Measurements from ENCODE around the gene THOP1. TPM values are rescaled to one million over a fixed set of nuclear protein-coding genes. Genes with fewer than 3 reads are reported as not detected.

THOP1 gene
- total RNA-seq, 2 experiments from 2014 or later = 106 to 121 TPM

DNA sequence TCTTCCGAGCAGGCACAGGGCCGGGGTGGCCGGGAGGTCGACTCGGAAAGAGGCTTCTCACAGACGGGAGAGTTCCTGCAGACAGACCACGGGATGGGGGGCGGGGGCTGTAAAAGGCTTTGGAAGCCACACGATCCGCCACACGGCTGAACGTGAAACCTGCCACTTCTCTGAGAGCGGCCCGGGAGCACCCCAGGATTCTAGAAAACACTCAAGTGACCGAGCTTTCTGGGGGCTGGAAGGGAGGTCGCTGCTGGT, 29.9 kb upstream of the THOP1 start:
- no peak overlapping the region for H3K4me3 Mint-ChIP-seq
- H3K9me3 Mint-ChIP-seq (ENCODE audit: insufficient read depth) = no peaks in the 10 kb centered on the region
- no peak for ATAC-seq
- H3K4me1 Mint-ChIP-seq (ENCODE audit: low read depth) = peaks cover 7% of the 10 kb centered on the region
- H3K36me3 Mint-ChIP-seq (ENCODE audit: low read depth) = peaks cover 25% of the 10 kb centered on the region
- H3K27ac Mint-ChIP-seq = peak overlapping the region; percentile 15
- ChIA-PET POLR2A (no interaction called here), CTCF (interaction anchor here (1.2 kb wide), 1 partner anchor 107 kb away, joined by 4 read pairs; no protein-coding TSS in a partner anchor)
- no peaks in the 10 kb centered on the region for H3K27me3 Mint-ChIP-seq (ENCODE audit: low read depth)
- DNase-seq = no peak

GRCh38 chr19:2755811-2756210, 29.5 kb upstream of the THOP1 start:
- Mint-ChIP-seq H3K27me3 (ENCODE audit: low read depth) (no peaks in the 10 kb centered on the region), H3K27ac (peak overlapping the region; percentile 15), H3K36me3 (ENCODE audit: low read depth) (peaks cover 27% of the 10 kb centered on the region), H3K4me1 (ENCODE audit: low read depth) (peaks cover 7% of the 10 kb centered on the region), H3K9me3 (ENCODE audit: insufficient read depth) (no peaks in the 10 kb centered on the region), H3K4me3 (no peak overlapping the region)
- CTCF ChIA-PET = interaction anchor here (1.2 kb wide), 1 partner anchor 108 kb away, joined by 4 read pairs; no protein-coding TSS in a partner anchor
- ATAC-seq (no peak), DNase-seq (no peak)
- POLR2A ChIA-PET = no interaction called here

DNA sequence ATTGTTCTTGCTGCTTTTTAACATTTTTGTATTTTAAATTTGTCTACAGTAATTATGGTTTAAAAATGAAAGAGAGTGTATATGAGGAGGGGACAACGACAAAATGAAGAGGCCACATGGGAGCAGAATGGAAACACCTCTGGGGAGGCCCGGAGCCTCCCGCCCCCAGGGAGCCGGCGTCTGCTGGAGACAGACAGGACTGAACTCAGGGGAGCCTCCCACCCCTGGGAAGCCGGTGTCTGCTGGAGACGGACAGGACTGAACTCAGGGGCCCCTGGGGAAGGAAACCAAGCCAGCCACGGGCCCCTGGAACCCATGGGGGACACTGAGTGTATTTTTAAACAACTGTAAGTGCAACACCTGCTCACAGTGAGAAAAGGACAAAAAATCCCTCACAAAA, 28.8 kb upstream of the THOP1 start:
- Mint-ChIP-seq H3K4me3 (no peak overlapping the region), H3K27me3 (ENCODE audit: low read depth) (no peaks in the 10 kb centered on the region), H3K9me3 (ENCODE audit: insufficient read depth) (no peaks in the 10 kb centered on the region), H3K36me3 (ENCODE audit: low read depth) (peaks cover 30% of the 10 kb centered on the region), H3K4me1 (ENCODE audit: low read depth) (peaks cover 7% of the 10 kb centered on the region), H3K27ac (no peak overlapping the region)
- ATAC-seq (no peak), DNase-seq (no peak)
- ChIA-PET POLR2A (no interaction called here), CTCF (interaction anchor here (1.2 kb wide), 1 partner anchor 108 kb away, joined by 4 read pairs; no protein-coding TSS in a partner anchor)

- ChIA-PET CTCF (no interaction called here), POLR2A (no interaction called here)
- Mint-ChIP-seq H3K27ac (no peak overlapping the region), H3K9me3 (ENCODE audit: insufficient read depth) (no peaks in the 10 kb centered on the region), H3K36me3 (ENCODE audit: low read depth) (peaks cover 35% of the 10 kb centered on the region), H3K4me3 (no peak overlapping the region), H3K27me3 (ENCODE audit: low read depth) (no peaks in the 10 kb centered on the region), H3K4me1 (ENCODE audit: low read depth) (peaks cover 7% of the 10 kb centered on the region)
- ATAC-seq (no peak), DNase-seq (no peak)
Measured at GRCh38 chr19:2756921-2757881, 28.1 kb upstream of the THOP1 start.

- ChIA-PET CTCF (interaction anchor here (0.7 to 1.2 kb wide), 3 partner anchors 10 to 906 kb away, joined by 3 to 4 read pairs (median 3); no protein-coding TSS in a partner anchor), POLR2A (interaction anchor here (0.9 kb wide), 1 partner anchor 18 kb away, joined by 3 read pairs; no protein-coding TSS in a partner anchor)
- ATAC-seq (no peak), DNase-seq (no peak)
- Mint-ChIP-seq H3K27ac (no peak overlapping the region), H3K4me1 (ENCODE audit: low read depth) (peaks cover 7% of the 10 kb centered on the region), H3K4me3 (no peak overlapping the region), H3K9me3 (ENCODE audit: insufficient read depth) (no peaks in the 10 kb centered on the region), H3K36me3 (ENCODE audit: low read depth) (peaks cover 37% of the 10 kb centered on the region), H3K27me3 (ENCODE audit: low read depth) (no peaks in the 10 kb centered on the region)
Measured at GRCh38 chr19:2758601-2759313, 26.5 kb upstream of the THOP1 start.

DNA sequence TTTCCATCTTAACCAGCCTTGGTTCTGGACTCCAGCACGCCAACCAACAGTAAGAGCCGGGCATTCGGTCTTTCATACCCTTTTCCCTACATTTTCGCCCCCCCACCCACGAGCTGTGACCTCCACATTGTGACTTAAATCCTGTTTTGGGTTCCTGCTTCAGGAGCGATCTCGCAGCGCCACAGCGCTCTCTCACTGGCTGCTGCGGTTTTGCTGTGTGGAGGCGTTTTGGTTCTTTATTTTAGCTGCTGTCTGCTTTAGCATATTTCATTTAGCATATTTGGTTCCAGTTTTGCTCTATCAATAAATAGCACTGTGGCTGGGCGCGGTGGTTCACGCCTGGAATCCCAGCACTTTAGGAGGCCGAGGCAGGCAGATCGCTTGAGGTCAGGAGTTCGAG, 25.9 kb upstream of the THOP1 start:
- H3K4me3 Mint-ChIP-seq = no peak overlapping the region
- H3K27ac Mint-ChIP-seq = no peak overlapping the region
- no peaks in the 10 kb centered on the region for H3K27me3 Mint-ChIP-seq (ENCODE audit: low read depth)
- no peak for ATAC-seq
- H3K36me3 Mint-ChIP-seq (ENCODE audit: low read depth) = peaks cover 37% of the 10 kb centered on the region
- CTCF ChIA-PET = interaction anchor here (0.7 to 1.2 kb wide), 3 partner anchors 10 to 905 kb away, joined by 3 to 4 read pairs (median 3); no protein-coding TSS in a partner anchor
- DNase-seq = no peak
- H3K9me3 Mint-ChIP-seq (ENCODE audit: insufficient read depth) = no peaks in the 10 kb centered on the region
- H3K4me1 Mint-ChIP-seq (ENCODE audit: low read depth) = peaks cover 7% of the 10 kb centered on the region
- POLR2A ChIA-PET = interaction anchor here (0.9 kb wide), 1 partner anchor 18 kb away, joined by 3 read pairs; no protein-coding TSS in a partner anchor

DNA sequence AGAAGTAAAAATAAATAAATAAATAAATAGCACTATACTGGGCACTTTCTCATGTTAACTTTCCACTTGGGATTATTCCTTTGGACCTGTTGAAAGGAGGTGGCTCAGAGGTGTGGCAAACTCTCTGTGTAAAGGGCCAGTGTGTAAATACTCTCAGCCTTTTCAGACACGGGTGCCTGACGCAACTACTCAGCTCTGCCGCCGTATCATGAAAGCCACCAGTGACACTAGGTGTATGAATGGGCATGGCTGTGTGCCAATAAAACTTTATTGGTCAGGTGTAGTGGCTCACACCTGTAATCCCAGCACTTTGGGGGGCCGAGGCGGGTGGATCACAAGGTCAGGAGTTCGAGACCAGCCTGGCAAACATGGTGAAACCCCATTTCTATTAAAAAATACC, 25.3 kb upstream of the THOP1 start:
- ATAC-seq (no peak), DNase-seq (no peak)
- no peak overlapping the region for H3K27ac Mint-ChIP-seq
- H3K9me3 Mint-ChIP-seq (ENCODE audit: insufficient read depth) = no peaks in the 10 kb centered on the region
- H3K36me3 Mint-ChIP-seq (ENCODE audit: low read depth) = peaks cover 39% of the 10 kb centered on the region
- ChIA-PET POLR2A (interaction anchor here (0.9 kb wide), 1 partner anchor 19 kb away, joined by 3 read pairs; no protein-coding TSS in a partner anchor), CTCF (interaction anchor here (1.2 kb wide), 2 partner anchors 11 to 112 kb away, joined by 3 to 4 read pairs; no protein-coding TSS in a partner anchor)
- peaks cover 7% of the 10 kb centered on the region for H3K4me1 Mint-ChIP-seq (ENCODE audit: low read depth)
- no peaks in the 10 kb centered on the region for H3K27me3 Mint-ChIP-seq (ENCODE audit: low read depth)
- H3K4me3 Mint-ChIP-seq = no peak overlapping the region

DNA sequence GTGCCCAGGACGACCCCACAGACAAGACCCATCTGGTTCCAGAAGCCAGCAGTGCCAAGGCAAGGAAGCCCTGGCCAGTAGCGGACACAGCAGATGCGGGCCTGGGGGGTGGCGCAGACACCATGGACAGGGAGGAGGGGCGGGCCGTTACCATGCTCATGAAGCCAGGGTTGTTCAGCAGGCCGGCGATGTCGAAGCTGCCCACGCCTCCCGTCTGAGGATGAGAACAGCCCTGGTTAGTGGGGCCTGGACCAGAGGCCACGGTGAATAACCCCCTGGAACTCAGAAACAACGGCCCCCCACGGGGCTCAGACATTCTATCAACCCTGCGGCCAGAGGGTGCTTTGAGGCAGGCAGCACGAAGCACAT, 24.0 kb upstream of the THOP1 start:
- CTCF ChIA-PET = no interaction called here
- DNase-seq (no peak), ATAC-seq (no peak)
- no peaks in the 10 kb centered on the region for H3K9me3 Mint-ChIP-seq (ENCODE audit: insufficient read depth)
- no peaks in the 10 kb centered on the region for H3K27me3 Mint-ChIP-seq (ENCODE audit: low read depth)
- no peak overlapping the region for H3K4me3 Mint-ChIP-seq
- H3K36me3 Mint-ChIP-seq (ENCODE audit: low read depth) = peaks cover 35% of the 10 kb centered on the region
- H3K4me1 Mint-ChIP-seq (ENCODE audit: low read depth) = peaks cover 7% of the 10 kb centered on the region
- H3K27ac Mint-ChIP-seq = no peak overlapping the region
- POLR2A ChIA-PET = no interaction called here

DNA sequence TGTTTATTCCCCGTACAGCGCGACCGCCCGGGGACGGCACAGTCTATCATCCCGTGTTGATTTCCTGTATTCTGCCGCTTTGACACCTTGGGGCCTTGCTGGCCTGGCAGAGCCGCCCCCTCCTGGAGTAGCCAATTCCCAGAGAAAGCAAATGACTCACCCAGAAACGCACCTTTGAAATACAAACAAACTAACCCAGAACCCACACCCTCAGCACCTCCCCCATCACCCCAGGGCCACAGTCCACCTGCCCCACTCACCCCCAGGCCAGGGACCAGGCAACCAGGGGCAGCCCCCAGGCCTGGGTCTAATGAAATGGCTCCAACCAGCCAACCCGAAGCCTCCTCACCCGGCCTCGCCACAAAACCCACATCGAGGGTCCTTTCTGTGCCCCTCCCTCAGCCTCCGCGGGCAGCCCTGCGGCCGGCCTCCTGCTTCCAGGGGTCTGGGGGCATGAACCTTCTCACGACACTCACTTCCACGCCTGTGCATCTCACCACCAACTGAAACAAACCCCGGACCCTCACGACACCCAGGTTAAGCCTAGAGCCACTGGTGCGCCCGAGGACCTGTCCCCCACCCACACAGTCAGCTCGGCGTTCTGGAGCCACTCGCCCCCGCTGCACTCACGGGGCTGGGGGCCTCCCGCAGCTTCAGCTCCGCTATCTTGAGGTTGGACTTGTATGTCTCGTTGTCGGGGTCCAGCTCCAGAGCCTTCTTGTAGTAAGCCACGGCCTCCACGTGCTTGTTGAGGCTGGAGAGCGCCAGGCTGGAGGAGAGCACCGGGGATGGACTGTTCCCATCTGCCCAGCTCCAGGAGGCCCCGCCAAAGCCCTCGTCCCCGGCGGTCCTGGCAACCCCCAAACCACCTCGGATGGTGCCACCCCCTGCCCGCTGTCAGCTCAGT, 23.2 kb upstream of the THOP1 start:
- Mint-ChIP-seq H3K4me3 (no peak overlapping the region), H3K9me3 (ENCODE audit: insufficient read depth) (no peaks in the 10 kb centered on the region), H3K27me3 (ENCODE audit: low read depth) (no peaks in the 10 kb centered on the region), H3K27ac (no peak overlapping the region), H3K4me1 (ENCODE audit: low read depth) (peaks cover 7% of the 10 kb centered on the region), H3K36me3 (ENCODE audit: low read depth) (peaks cover 37% of the 10 kb centered on the region)
- DNase-seq = no peak
- ATAC-seq = no peak
- POLR2A ChIA-PET = interaction anchor here (0.7 kb wide), 1 partner anchor 14 kb away, joined by 3 read pairs; no protein-coding TSS in a partner anchor
- CTCF ChIA-PET = no interaction called here

GRCh38 chr19:2762783-2763496, 22.4 kb upstream of the THOP1 start:
- Mint-ChIP-seq H3K27me3 (ENCODE audit: low read depth) (no peaks in the 10 kb centered on the region), H3K9me3 (ENCODE audit: insufficient read depth) (no peaks in the 10 kb centered on the region), H3K4me1 (ENCODE audit: low read depth) (peaks cover 7% of the 10 kb centered on the region), H3K4me3 (no peak overlapping the region), H3K36me3 (ENCODE audit: low read depth) (peaks cover 35% of the 10 kb centered on the region), H3K27ac (no peak overlapping the region)
- CTCF ChIA-PET = no interaction called here
- ATAC-seq = no peak
- POLR2A ChIA-PET = no interaction called here
- DNase-seq = no peak

DNA sequence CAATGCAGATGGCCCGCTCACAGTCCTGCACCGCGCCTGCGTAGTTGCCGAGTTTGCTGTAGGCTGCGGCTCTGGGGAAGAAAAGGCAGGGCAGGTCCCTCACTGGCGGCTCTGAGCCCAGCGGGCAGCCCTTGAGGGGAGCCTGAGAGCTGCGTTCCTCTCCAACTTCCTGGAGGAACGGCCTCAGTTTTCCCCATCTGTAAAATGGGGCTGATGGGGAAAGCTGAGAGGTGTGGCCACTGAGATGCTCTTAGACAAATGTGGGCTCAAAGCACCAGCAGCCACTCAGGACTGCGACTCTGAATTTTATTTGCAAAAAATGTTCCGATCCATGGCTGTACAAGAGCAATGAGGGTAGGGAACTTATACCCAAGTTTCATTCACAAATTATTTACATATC, 21.6 kb upstream of the THOP1 start:
- H3K9me3 Mint-ChIP-seq (ENCODE audit: insufficient read depth) = no peaks in the 10 kb centered on the region
- H3K27me3 Mint-ChIP-seq (ENCODE audit: low read depth) = no peaks in the 10 kb centered on the region
- DNase-seq (no peak), ATAC-seq (no peak)
- POLR2A ChIA-PET = no interaction called here
- peaks cover 7% of the 10 kb centered on the region for H3K4me1 Mint-ChIP-seq (ENCODE audit: low read depth)
- H3K27ac Mint-ChIP-seq = no peak overlapping the region
- CTCF ChIA-PET = no interaction called here
- H3K36me3 Mint-ChIP-seq (ENCODE audit: low read depth) = peaks cover 32% of the 10 kb centered on the region
- no peak overlapping the region for H3K4me3 Mint-ChIP-seq

Data from activated CD8-positive, alpha-beta T cell treated with anti-CD3 and anti-CD28 coated beads, Interleukin-2, amount 10 ng/mL, durations not matched to agents 7 days and 5 days (primary cell).